Measurements from ENCODE around the gene ALDH1L1. TPM values are rescaled to one million over a fixed set of nuclear protein-coding genes. Genes with fewer than 3 reads are reported as not detected.

The ALDH1L1 gene
- total RNA-seq (10 to 100 TPM; 24.6 to 85.5 (median 48.8) TPM), polyA plus RNA-seq (10 to 100 TPM in 1 of 2 donors, 1 to 10 TPM in 1; 8.3 to 45.1 TPM)
- long read RNA-seq, donor 1, transcript ALDH1L1-201 (23 exons, 3,179 nt), result minor isoform, 5 of 420 reads
- long read RNA-seq, donor 1, transcript ALDH1L1-203 (23 exons, 3,277 nt), result major isoform, 186 of 420 reads
- long read RNA-seq, donor 1, partial matches to known transcripts, result 118 of 420 reads
- long read RNA-seq, donor 1, other reads (novel, unspliced or antisense), result 110 of 420 reads
- long read RNA-seq, donor 2, result 0 reads
- long read RNA-seq, donor 3, transcript ALDH1L1-203 (23 exons, 3,277 nt), result major isoform, 61 of 115 reads
- long read RNA-seq, donor 3, partial matches to known transcripts, result 16 of 115 reads
- long read RNA-seq, donor 3, other reads (novel, unspliced or antisense), result 35 of 115 reads

- no peaks in the 10 kb centered on the region for H3K36me3 ChIP-seq
- peak; percentile 38 for TF ChIP-seq EP300 (IDR thresholded peaks at IDR 0.05)
- peak; percentile 33 for TF ChIP-seq POLR2A (IDR thresholded peaks at IDR 0.05)
- peak in 1 of 3 donors; percentile 7 for TF ChIP-seq CTCF (IDR thresholded peaks at IDR 0.05)
- peaks cover 12% of the 10 kb centered on the region for H3K4me1 ChIP-seq (ENCODE audit: insufficient read depth)
- DNase-seq, result peak; percentile 80 to 92 (median 92)
- peak within 1 kb of the TSS; percentile 58 to 84 for H3K27ac ChIP-seq
- no peaks in the 10 kb centered on the region for H3K9me3 ChIP-seq
- H3K27me3 ChIP-seq, result no peaks in the 10 kb centered on the region
- intact Hi-C loops (cut with DNase I), result no loop called here
- 3 to 5% (median 5%) methylated on average over 48 to 54 of the region's 54 CpGs for WGBS, 3 donors
- peak within 1 kb of the TSS; percentile 64 for H3K4me3 ChIP-seq
Measured at GRCh38 chr3:126180477-126181397, at the start of gene ALDH1L1. TSS of gene ALDH1L1 (minus strand) at chr3:126180586. CDS start at chr3:126160979, 19,607 bp downstream.

GRCh38 chr3:126226374-126226773 lies 46.0 kb upstream of the ALDH1L1 start:
- Histone ChIP-seq H3K9me3 (no peaks in the 10 kb centered on the region), H3K4me3 (no peak overlapping the region), H3K4me1 (ENCODE audit: insufficient read depth) (no peaks in the 10 kb centered on the region), H3K36me3 (no peaks in the 10 kb centered on the region), H3K27me3 (no peaks in the 10 kb centered on the region), H3K27ac (no peak overlapping the region)
- TF ChIP-seq CTCF (IDR thresholded peaks at IDR 0.05) (no peak), EP300 (IDR thresholded peaks at IDR 0.05) (no peak)
- intact Hi-C loops (cut with DNase I), result no loop called here
- 0 to 86% (median 82%) methylated on average over 1 of the region's 1 CpG for WGBS, 3 donors
- DNase-seq, result no peak

- intact Hi-C loops (cut with DNase I), result loop anchor here in 1 of 4 donors (10.0 kb wide), 1 partner anchor 82 kb away; no protein-coding TSS in a partner anchor
- no peak overlapping the region for H3K27ac ChIP-seq
- H3K4me3 ChIP-seq, result no peak overlapping the region
- DNase-seq, result no peak
- H3K36me3 ChIP-seq, result no peaks in the 10 kb centered on the region
- no peaks in the 10 kb centered on the region for H3K9me3 ChIP-seq
- 63 to 88% (median 63%) methylated on average over 1 of the region's 1 CpG for WGBS, 3 donors
- TF ChIP-seq CTCF (IDR thresholded peaks at IDR 0.05) (no peak), POLR2A (IDR thresholded peaks at IDR 0.05) (no peak), EP300 (IDR thresholded peaks at IDR 0.05) (no peak)
- no peaks in the 10 kb centered on the region for H3K27me3 ChIP-seq
- peaks cover 4% of the 10 kb centered on the region for H3K4me1 ChIP-seq (ENCODE audit: insufficient read depth)
Measured at GRCh38 chr3:126216416-126216815, 36.0 kb upstream of the ALDH1L1 start.

GRCh38 chr3:126213379-126214028 lies 33.1 kb upstream of the ALDH1L1 start:
- TF ChIP-seq CTCF (IDR thresholded peaks at IDR 0.05), result no peak
- no peak for TF ChIP-seq POLR2A (IDR thresholded peaks at IDR 0.05)
- TF ChIP-seq EP300 (IDR thresholded peaks at IDR 0.05), result no peak
- DNase-seq, result peak in 2 of 5 donors; percentile 35 to 37
- Histone ChIP-seq H3K27me3 (no peaks in the 10 kb centered on the region), H3K9me3 (no peaks in the 10 kb centered on the region), H3K4me3 (peak overlapping the region; percentile 44), H3K4me1 (ENCODE audit: insufficient read depth) (peaks cover 4% of the 10 kb centered on the region), H3K36me3 (no peaks in the 10 kb centered on the region), H3K27ac (peak overlapping the region; percentile 8 to 71)
- WGBS, 3 donors, result 11 to 12% (median 11%) methylated on average over 42 to 50 of the region's 50 CpGs
- intact Hi-C loops (cut with DNase I), result loop anchor here in 2 of 4 donors (5.0 to 10.0 kb wide), 2 partner anchors 79 to 81 kb away; no protein-coding TSS in a partner anchor

All from ovary (tissue), 10 donors.